ENCODE data around the gene MICAL2.

The MICAL2 gene

GRCh38 chr11:12204506-12204905, 94.1 kb downstream of the MICAL2 start (continued):
- no peak for TF ChIP-seq ZBTB49 (tag by site-specific recombination; IDR thresholded peaks at IDR 0.05; ENCODE audit: low read depth)

GRCh38 chr11:12205330-12205729, 94.9 kb downstream of the MICAL2 start:
- POLR2A ChIA-PET: no interaction called here
- peaks cover 0 to 6% of the 10 kb centered on the region in 2 experiments; a peak in 1 of 3 replicates for H3K36me3 ChIP-seq (ENCODE audit: control insufficient read depth in 2 of 2, insufficient read depth in 1 of 2, low read length in 2 of 2)
- H3K9me3 ChIP-seq (ENCODE audit: control insufficient read depth, insufficient read depth, low read depth, low read length): no peaks in the 10 kb centered on the region
- TF ChIP-seq ZNF785 (tag by site-specific recombination; IDR thresholded peaks at IDR 0.05) (no peak), ZFP3 (tag by site-specific recombination; IDR thresholded peaks at IDR 0.05; ENCODE audit: low read depth) (no peak), ZNF350 (tag by site-specific recombination; IDR thresholded peaks at IDR 0.05) (no peak), YY2 (tag by site-specific recombination; IDR thresholded peaks at IDR 0.05) (no peak), INSM2 (tag by site-specific recombination; IDR thresholded peaks at IDR 0.05) (no peak), ZNF133 (tag by site-specific recombination; IDR thresholded peaks at IDR 0.05) (peak; percentile 19; the same call in 1 of the 2 replicates), ZNF26 (tag by site-specific recombination; IDR thresholded peaks at IDR 0.05) (no peak)
- no peaks in the 10 kb centered on the region for H3K4me1 ChIP-seq (ENCODE audit: control insufficient read depth, insufficient read depth, low read length)
- CTCF ChIA-PET: interaction anchor here (0.6 to 1.2 kb wide), 4 partner anchors 10 to 1389 kb away, joined by 3 to 4 read pairs (median 4); no protein-coding TSS in a partner anchor
- H3K27ac ChIP-seq (ENCODE audit: extremely low read depth, low read depth, low read length): no peak overlapping the region
- no peak overlapping the region for H3K4me3 ChIP-seq (ENCODE audit: low read depth, low read length)

GRCh38 chr11:12206529-12206928, 96.1 kb downstream of the MICAL2 start:
- Histone ChIP-seq H3K9me3 (ENCODE audit: control insufficient read depth, insufficient read depth, low read depth, low read length) (no peaks in the 10 kb centered on the region), H3K4me3 (ENCODE audit: low read depth, low read length) (no peak overlapping the region), H3K4me1 (ENCODE audit: control insufficient read depth, insufficient read depth, low read length) (no peaks in the 10 kb centered on the region), H3K27ac (ENCODE audit: extremely low read depth, low read depth, low read length) (no peak overlapping the region), H3K36me3 (ENCODE audit: control insufficient read depth in 2 of 2, insufficient read depth in 1 of 2, low read length in 2 of 2) (peaks cover 0 to 6% of the 10 kb centered on the region in 2 experiments; a peak in 1 of 3 replicates)
- ChIA-PET CTCF (interaction anchor here (0.6 to 1.1 kb wide), 2 partner anchors 9 to 11 kb away, joined by 4 to 7 read pairs; no protein-coding TSS in a partner anchor), POLR2A (no interaction called here)
- no peak for TF ChIP-seq ZNF501 (tag by site-specific recombination; IDR thresholded peaks at IDR 0.05)

GRCh38 chr11:12207384-12208150, 97.2 kb downstream of the MICAL2 start:
- no peak overlapping the region for H3K4me3 ChIP-seq (ENCODE audit: low read depth, low read length)
- H3K4me1 ChIP-seq (ENCODE audit: control insufficient read depth, insufficient read depth, low read length): no peaks in the 10 kb centered on the region
- CTCF ChIA-PET: interaction anchor here (0.6 to 1.5 kb wide), 4 partner anchors 26 to 331 kb away, joined by 3 to 4 read pairs (median 4); no protein-coding TSS in a partner anchor
- H3K36me3 ChIP-seq (ENCODE audit: control insufficient read depth in 2 of 2, insufficient read depth in 1 of 2, low read length in 2 of 2): peaks cover 0 to 6% of the 10 kb centered on the region in 2 experiments; a peak in 1 of 3 replicates
- POLR2A ChIA-PET: interaction anchor here (1.0 kb wide), 1 partner anchor 12 kb away, joined by 3 read pairs; no protein-coding TSS in a partner anchor
- no peak overlapping the region for H3K27ac ChIP-seq (ENCODE audit: extremely low read depth, low read depth, low read length)
- H3K9me3 ChIP-seq (ENCODE audit: control insufficient read depth, insufficient read depth, low read depth, low read length): no peaks in the 10 kb centered on the region
- TF ChIP-seq ZNF239 (tag by site-specific recombination; IDR thresholded peaks at IDR 0.05) (no peak), ZNF529 (tag by site-specific recombination; IDR thresholded peaks at IDR 0.05; ENCODE audit: insufficient replicate concordance) (no peak), YY2 (tag by site-specific recombination; IDR thresholded peaks at IDR 0.05) (no peak), ZBTB26 (tag by site-specific recombination; optimal IDR thresholded peaks at IDR 0.05) (no peak), ZNF580 (tag by site-specific recombination; IDR thresholded peaks at IDR 0.05) (no peak), BCL11A (tag by site-specific recombination; IDR thresholded peaks at IDR 0.05; ENCODE audit: low read depth) (no peak), ZNF560 (tag by site-specific recombination; IDR thresholded peaks at IDR 0.05; ENCODE audit: borderline replicate concordance) (no peak), ZSCAN18 (tag by site-specific recombination; IDR thresholded peaks at IDR 0.05) (no peak), ZBTB17 (tag by site-specific recombination; IDR thresholded peaks at IDR 0.05) (no peak), ZNF292 (tag by site-specific recombination; IDR thresholded peaks at IDR 0.05; ENCODE audit: borderline replicate concordance, low read depth) (no peak)

All from HEK293 (cell line).